GM21528 (cell line): ENCODE data around the gene TET1.
"Not testable (repeated sequence)": the region's sequence is repeated elsewhere in the genome, so short reads cannot be mapped to it uniquely, and the experiment has no call there.

Experiments used
- ATAC-seq: cut with Tn5 transposase; IDR thresholded peaks from one replicate; pipeline ENCODE4 v1.9.1; 2021; ENCODE audit warnings: mild to moderate bottlenecking, moderate library complexity; ENCODE audit not compliant: unreplicated experiment, low FRiP score

The TET1 gene

GRCh38 chr10:68560186-68560942, at the start of gene TET1:
Gene TET1, plus strand, starts transcription at chr10:68560337. Its CDS starts 12,002 bp downstream, at chr10:68572339.
- ATAC-seq = no peak

DNA sequence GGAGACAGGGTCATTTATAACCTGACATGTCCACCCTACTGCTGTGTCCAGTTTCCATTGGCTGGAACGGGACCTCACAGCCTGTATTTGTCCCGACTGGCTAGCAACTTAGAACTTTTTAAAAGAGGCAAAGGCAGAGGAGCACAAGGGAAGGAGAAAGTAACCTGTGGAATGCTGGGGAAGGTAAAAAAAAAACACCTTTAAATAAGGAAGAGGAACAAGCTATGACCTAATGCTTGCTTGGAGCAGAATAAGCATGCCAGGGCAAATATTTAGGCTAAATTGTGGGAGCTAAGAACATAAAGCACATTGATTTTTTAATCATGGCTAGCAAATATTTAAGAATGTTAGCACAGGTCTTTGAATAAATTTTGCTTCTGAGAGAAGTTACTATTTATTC, 43.9 kb upstream of the TET1 start:
- not testable (repeated sequence) for ATAC-seq

DNA sequence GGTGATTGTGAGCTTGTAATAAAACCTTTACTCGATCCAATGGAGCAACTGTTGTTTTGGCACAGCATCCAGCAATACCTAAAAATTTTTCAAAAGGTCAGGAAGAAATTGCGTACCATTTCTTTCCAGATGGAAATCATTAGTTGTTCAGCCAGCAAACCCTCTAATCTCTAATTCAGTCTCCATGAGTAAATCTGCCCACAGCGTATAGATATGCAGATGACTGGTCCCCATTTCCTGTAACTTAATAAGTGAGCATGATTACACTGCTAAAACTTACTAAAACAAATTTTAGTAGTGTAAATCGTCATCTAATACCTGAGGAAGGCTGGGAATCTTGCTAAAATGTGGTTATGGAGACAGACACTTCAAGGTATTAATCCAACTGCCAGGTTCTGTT, 43.4 kb upstream of the TET1 start:
- no peak for ATAC-seq

DNA sequence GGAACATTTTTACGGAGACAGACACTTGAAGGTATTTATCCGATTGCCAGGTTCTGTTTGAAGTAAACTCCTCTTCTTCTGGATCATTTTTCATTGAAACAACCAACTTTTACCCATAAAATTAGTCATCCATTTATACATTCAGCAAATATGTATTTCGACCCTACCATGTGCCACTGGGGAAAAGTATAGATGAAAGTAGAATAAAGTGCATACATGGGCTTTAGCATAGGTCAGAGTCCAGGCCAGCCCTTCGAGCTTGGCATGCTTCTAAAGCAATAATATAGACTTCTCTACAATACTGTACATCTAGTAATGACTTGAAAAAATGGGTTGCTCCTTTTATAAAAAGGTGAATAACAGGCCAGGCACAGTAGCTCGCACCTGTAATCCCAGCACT, 42.9 kb upstream of the TET1 start:
- no peak for ATAC-seq

GRCh38 chr10:68518609-68519008, 41.5 kb upstream of the TET1 start:
- not testable (repeated sequence) for ATAC-seq

DNA sequence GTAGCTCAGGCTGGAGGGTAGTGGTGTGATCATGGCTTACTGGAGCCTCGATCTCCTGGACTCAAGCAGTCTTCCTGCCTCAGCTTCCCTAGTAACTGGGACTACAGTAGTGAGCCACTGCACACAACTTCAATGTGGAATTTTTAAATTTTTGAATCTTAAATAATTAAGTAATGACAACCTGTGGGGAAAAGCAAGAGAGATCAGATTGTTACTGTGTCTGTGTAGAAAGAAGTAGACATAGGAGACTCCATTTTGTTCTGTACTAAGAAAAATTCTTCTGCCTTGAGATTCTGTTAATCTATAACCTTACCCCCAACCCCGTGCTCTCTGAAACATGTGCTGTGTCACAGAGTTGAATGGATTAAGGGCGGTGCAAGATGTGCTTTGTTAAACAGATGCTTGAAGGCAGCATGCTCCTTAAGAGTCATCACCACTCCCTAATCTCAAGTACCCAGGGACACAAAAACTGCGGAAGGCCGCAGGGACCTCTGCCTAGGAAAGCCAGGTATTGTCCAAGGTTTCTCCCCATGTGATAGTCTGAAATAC, 34.6 kb upstream of the TET1 start:
- not testable (repeated sequence) for ATAC-seq

GRCh38 chr10:68526634-68527307, 33.4 kb upstream of the TET1 start:
- peak; percentile 68 for ATAC-seq

DNA sequence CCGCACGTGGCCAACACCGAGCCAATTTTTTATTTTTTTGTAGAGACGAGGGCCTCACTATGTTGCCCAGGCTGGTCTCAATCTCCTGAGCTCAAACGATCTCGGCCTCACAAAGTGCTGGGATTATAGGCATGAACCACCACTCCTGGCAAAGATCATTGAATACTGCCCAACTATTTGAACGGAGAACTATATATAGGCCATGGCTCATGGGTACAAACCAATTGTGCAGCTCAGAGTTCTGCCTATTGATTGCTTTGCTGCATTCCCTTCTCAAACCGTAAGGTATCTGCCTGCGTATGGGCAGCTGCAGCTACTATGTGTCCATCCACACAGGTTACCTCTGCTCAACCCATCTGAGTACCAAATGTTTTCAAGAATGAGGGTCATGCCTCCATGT, 23.2 kb upstream of the TET1 start:
- ATAC-seq = no peak

DNA sequence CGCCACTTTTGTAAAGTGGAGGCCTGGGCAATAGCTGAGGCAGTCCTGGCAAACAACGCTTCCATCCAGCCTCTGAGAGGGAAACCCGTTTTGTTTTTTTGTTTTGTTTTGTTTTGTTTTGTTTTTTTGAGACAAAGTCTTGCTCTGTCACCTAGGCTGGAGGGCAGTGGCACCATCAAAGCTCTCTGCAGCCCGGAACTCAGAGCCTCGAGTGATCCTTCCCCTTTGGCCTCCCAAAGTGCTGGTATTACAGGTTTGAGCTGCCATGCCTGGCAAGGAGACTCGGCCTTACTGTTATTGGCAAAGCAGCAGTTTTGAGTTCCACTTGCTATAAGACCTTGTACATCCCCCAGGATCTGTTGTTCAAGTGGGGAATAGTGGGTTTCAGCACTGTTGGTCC, 22.3 kb upstream of the TET1 start:
- ATAC-seq = no peak

GRCh38 chr10:68543004-68543918, 16.9 kb upstream of the TET1 start:
- ATAC-seq = no peak

- ATAC-seq = no peak
These were observed 9.3 kb upstream of the TET1 start for GRCh38 chr10:68550747-68551411.

GRCh38 chr10:68553138-68553537, 7.0 kb upstream of the TET1 start:
- no peak for ATAC-seq

- no peak for ATAC-seq
These were observed 6.5 kb upstream of the TET1 start for GRCh38 chr10:68553599-68553998.

GRCh38 chr10:68558478-68558877, 1.7 kb upstream of the TET1 start:
- no peak for ATAC-seq

GRCh38 chr10:68559251-68559650, 886 bp upstream of the TET1 start:
- ATAC-seq = no peak

DNA sequence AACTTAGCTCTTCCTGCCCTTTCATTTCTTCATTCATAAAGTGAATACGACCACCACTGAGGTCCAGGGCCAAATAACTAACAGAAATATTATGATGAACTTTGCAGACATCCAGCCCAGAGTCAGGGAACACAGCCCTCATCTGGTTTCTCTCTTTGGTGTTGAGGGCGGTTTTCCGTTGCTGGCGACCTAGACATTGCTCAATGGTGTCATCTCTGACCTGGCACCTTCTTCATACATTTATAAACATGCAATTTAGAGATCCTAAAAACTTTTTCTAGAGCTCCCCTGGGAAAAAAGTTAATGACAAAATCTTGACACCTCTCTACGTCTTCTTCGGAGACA, 324 bp upstream of the TET1 start:
- ATAC-seq = no peak

DNA sequence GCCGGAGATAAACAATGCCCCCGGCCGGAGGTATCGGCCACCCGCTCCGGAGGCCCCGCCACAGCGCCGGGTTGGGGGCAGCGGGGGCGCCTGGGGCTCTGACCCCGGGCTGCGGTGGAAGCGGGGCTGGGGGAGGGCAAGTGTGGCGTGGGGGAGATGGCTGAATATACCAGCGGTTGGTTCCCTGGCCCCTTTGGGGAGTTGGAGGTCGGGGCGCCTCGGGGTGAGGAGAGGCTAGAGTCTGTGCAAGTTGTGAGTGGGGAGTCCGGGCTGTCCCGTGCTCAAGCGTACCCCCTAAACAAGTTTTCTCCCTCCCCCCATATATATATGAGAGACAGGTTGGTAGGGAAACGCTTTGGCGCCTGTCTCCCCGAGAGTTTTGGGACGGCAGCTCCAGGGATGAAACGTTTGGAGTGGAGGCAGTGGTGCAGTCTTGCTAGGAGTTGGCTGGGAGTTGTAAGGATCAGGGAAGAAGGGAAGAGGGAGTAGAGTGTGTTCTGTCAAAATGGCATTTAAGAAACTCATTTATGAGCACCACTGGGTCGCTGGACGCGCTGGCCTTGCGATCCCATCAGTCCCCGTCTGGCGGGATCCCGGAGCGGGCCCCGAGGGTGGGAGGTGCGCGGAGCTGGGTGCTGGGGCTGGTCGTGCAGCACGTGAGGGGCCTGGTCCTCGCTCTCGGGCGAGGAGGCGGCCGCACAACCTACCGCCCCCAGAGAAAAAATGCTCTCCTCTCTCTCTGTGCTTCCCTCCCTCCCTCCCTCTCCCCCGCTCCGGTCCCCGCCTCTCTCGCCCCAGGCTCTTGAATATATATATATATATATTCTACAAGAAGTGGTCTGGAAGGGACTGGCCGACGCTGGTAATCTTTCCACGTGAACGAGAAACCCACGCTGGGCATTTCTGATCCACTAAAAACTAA, 1.1 kb downstream of the TET1 start:
- no peak for ATAC-seq

DNA sequence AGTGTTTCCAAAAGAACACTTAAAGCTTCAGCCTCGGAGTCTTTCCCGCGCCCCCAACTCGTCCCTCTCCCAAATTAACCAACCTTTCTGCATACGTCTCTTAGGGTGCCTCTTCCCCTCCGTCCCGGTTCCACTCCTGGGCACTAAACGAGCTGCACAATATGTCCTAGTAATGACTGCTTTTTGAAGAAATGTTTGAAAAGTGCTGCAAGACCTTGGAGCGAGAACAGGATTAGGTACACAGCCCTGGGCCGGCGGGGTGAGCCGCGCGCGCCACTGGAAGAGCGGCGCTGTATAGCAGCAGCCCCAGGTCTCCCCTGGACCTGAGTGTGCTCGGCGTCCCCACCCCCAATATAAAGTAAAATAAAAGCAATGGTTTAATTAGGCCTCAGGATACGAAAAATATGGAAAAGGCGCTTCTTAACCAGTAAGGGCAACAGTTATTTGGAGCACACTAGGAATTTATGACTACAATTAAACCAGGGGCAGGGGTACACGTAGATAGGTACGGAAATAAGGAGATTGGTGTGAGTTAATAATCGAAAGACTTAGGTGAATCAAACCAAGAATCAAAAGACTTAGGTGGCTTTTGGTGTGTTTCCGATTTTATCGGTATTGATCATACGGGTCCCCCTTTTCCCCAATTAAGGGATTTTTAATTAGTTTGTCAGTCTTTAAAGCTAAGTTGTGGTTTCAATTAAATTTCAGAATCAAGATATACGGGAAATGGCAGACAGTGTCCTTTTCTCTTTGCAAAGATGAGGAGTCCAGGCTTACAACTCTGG, 1.9 kb downstream of the TET1 start:
- no peak for ATAC-seq
